SK-N-SH treated with all-trans-retinoic acid at 6 μM for 48 hours (cell line): ENCODE data around the gene TANGO6.

Experiments
- ARNTL ChIP-seq: fragments of 450-650 bp; formaldehyde crosslinking; IDR thresholded peaks from 2 replicates; pipeline ENCODE4 v1.5.0; 2020; ENCODE audit warnings: low read depth, mild to moderate bottlenecking, moderate library complexity, borderline replicate concordance
- CREB5 ChIP-seq: fragments of 250-450 bp; sonication (Bioruptor Pico); IDR thresholded peaks from 2 replicates; pipeline ENCODE4 v1.5.1; 2020; ENCODE audit warnings: low read depth, mild to moderate bottlenecking, moderate library complexity
- CSDC2 ChIP-seq: fragments of 250-450 bp; sonication (Bioruptor Pico); IDR thresholded peaks from 2 replicates; pipeline ENCODE4 v1.5.0; 2020; ENCODE audit warnings: mild to moderate bottlenecking, moderate library complexity
- ISL1 ChIP-seq: fragments of 250-450 bp; sonication (Bioruptor Pico); IDR thresholded peaks from 2 replicates; pipeline ENCODE4 v2.1.2; 2022; ENCODE audit warnings: mild to moderate bottlenecking, moderate library complexity
- OSR1 ChIP-seq: fragments of 250-450 bp; sonication (Bioruptor Pico); IDR thresholded peaks from 2 replicates; pipeline ENCODE4 v1.8.0; 2022; ENCODE audit warnings: moderate library complexity, mild to moderate bottlenecking, inconsistent platforms
- POU6F1 ChIP-seq: fragments of 250-450 bp; sonication (Bioruptor Pico); IDR thresholded peaks from 2 replicates; pipeline ENCODE4 v1.8.0; 2021; ENCODE audit warnings: low read depth, mild to moderate bottlenecking, moderate library complexity, borderline replicate concordance
- SNAI2 ChIP-seq: fragments of 250-450 bp; sonication (Bioruptor Pico); IDR thresholded peaks from 2 replicates; pipeline ENCODE4 v1.5.0; 2020; ENCODE audit warnings: mild to moderate bottlenecking, moderate library complexity
- TOX ChIP-seq: fragments of 250-450 bp; sonication (Bioruptor Pico); IDR thresholded peaks from 2 replicates; pipeline ENCODE4 v1.8.0; 2021; ENCODE audit warnings: mild to moderate bottlenecking, moderate library complexity, borderline replicate concordance
- ZFP3 ChIP-seq: fragments of 250-450 bp; sonication (Bioruptor Pico); IDR thresholded peaks from 2 replicates; pipeline ENCODE4 v1.5.0; 2020; ENCODE audit warnings: mild to moderate bottlenecking, moderate library complexity
- ZFP30 ChIP-seq: fragments of 450-650 bp; formaldehyde crosslinking; IDR thresholded peaks from 2 replicates; pipeline ENCODE4 v1.5.0; 2022; ENCODE audit warnings: mild to moderate bottlenecking, moderate library complexity
- ZNF70 ChIP-seq: fragments of 450-650 bp; formaldehyde crosslinking; IDR thresholded peaks from 2 replicates; pipeline ENCODE4 v1.5.0; 2020; ENCODE audit warnings: mild to moderate bottlenecking, moderate library complexity
- ZNF8 ChIP-seq: fragments of 450-650 bp; formaldehyde crosslinking; IDR thresholded peaks from 2 replicates; pipeline ENCODE4 v1.5.0; 2020; ENCODE audit warnings: mild to moderate bottlenecking, moderate library complexity
- TF ChIP-seq, protein P1 (sequence below): fragments of 250-450 bp; sonication (Bioruptor Pico); IDR thresholded peaks from 2 replicates; pipeline ENCODE4 v1.8.0; 2020; ENCODE audit warnings: mild to moderate bottlenecking, moderate library complexity, borderline replicate concordance
- TF ChIP-seq, protein P2 (sequence below): fragments of 250-450 bp; sonication (Bioruptor Pico); IDR thresholded peaks from 2 replicates; pipeline ENCODE4 v1.5.1; 2021; ENCODE audit warnings: mild to moderate bottlenecking, moderate library complexity

DNA sequence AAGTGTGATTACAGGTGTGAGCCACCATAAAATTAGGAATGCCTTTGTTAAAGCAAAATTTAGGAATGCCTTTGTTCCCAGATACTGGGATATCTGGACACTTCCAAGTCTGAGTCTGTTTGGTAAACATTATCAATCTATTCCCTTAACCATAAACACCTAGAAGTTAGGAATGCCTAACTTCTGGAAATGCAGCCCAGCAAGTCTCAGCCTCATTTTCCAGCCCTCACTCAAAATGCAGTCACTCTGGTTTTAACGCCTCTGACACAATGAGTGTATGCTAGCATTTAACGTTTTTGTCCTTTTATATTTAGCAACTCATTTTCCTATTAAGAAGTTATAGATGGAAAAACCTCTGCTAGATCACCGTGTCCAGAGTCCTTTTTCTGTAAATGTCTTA, 227.7 kb downstream of the TANGO6 start:
- TF ChIP-seq ZNF8 (CRISPR knock-in tag) (no peak), TOX (CRISPR knock-in tag) (no peak), CREB5 (CRISPR knock-in tag) (no peak), ZFP3 (no peak), SNAI2 (CRISPR knock-in tag) (no peak), ISL1 (CRISPR knock-in tag) (no peak), OSR1 (CRISPR knock-in tag) (no peak), CSDC2 (CRISPR knock-in tag) (no peak), ZNF70 (CRISPR knock-in tag) (no peak), POU6F1 (CRISPR knock-in tag) (no peak), ZFP30 (CRISPR knock-in tag) (no peak), ARNTL (CRISPR knock-in tag) (no peak)
- TF ChIP-seq, protein P1, sequence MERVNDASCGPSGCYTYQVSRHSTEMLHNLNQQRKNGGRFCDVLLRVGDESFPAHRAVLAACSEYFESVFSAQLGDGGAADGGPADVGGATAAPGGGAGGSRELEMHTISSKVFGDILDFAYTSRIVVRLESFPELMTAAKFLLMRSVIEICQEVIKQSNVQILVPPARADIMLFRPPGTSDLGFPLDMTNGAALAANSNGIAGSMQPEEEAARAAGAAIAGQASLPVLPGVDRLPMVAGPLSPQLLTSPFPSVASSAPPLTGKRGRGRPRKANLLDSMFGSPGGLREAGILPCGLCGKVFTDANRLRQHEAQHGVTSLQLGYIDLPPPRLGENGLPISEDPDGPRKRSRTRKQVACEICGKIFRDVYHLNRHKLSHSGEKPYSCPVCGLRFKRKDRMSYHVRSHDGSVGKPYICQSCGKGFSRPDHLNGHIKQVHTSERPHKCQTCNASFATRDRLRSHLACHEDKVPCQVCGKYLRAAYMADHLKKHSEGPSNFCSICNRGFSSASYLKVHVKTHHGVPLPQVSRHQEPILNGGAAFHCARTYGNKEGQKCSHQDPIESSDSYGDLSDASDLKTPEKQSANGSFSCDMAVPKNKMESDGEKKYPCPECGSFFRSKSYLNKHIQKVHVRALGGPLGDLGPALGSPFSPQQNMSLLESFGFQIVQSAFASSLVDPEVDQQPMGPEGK = no peak
- TF ChIP-seq, protein P2, sequence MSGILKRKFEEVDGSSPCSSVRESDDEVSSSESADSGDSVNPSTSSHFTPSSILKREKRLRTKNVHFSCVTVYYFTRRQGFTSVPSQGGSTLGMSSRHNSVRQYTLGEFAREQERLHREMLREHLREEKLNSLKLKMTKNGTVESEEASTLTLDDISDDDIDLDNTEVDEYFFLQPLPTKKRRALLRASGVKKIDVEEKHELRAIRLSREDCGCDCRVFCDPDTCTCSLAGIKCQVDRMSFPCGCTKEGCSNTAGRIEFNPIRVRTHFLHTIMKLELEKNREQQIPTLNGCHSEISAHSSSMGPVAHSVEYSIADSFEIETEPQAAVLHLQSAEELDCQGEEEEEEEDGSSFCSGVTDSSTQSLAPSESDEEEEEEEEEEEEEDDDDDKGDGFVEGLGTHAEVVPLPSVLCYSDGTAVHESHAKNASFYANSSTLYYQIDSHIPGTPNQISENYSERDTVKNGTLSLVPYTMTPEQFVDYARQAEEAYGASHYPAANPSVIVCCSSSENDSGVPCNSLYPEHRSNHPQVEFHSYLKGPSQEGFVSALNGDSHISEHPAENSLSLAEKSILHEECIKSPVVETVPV (CRISPR knock-in tag) = no peak
